Neural progenitor cell (in vitro differentiated cells): ENCODE measurements around the gene GRIK3. TPM values are rescaled to one million over a fixed set of nuclear protein-coding genes. Genes with fewer than 3 reads are reported as not detected.
A peak's percentile ranks its signal among the peaks of the same experiment; 100 is the strongest.

Source experiments
- DNase-seq: peaks from one replicate; pipeline ENCODE4 v3.0.0-alpha.2; 2016; ENCODE audit warnings: low spot score
- H2AFZ ChIP-seq: fragments of 200-600 bp; sonication (generic); replicated peaks from 2 replicates; pipeline ENCODE4 v1.6.1; 2016; ENCODE audit warnings: antibody characterized with exemption
- H3F3A ChIP-seq: fragments of 200-600 bp; sonication (generic); 2 replicates; pipeline ENCODE4 v1.6.1; 2016; ENCODE audit warnings: antibody characterized with exemption, low read depth
- H3K27ac ChIP-seq: fragments of 200-600 bp; sonication (generic); 2 replicates; pipeline ENCODE4 v1.5.1; 2016; ENCODE audit warnings: mild to moderate bottlenecking
- H3K27me3 ChIP-seq: fragments of 200-600 bp; sonication (generic); 2 replicates; pipeline ENCODE4 v1.6.1; 2016; ENCODE audit warnings: mild to moderate bottlenecking, moderate library complexity
- H3K36me3 ChIP-seq: fragments of 200-600 bp; sonication (generic); 2 replicates; pipeline ENCODE4 v1.5.1; 2016
- H3K4me1 ChIP-seq: fragments of 200-600 bp; sonication (generic); 2 replicates; pipeline ENCODE4 v1.6.1; 2016; ENCODE audit warnings: mixed run types
- H3K4me2 ChIP-seq: fragments of 200-600 bp; sonication (generic); 2 replicates; pipeline ENCODE4 v1.6.1; 2016
- H3K4me3 ChIP-seq: fragments of 200-600 bp; sonication (generic); 2 replicates; pipeline ENCODE4 v1.5.1; 2016
- H3K79me2 ChIP-seq: fragments of 200-600 bp; sonication (generic); 2 replicates; pipeline ENCODE4 v1.6.1; 2016; ENCODE audit warnings: low read depth
- H3K9ac ChIP-seq: fragments of 200-600 bp; sonication (generic); 2 replicates; pipeline ENCODE4 v1.6.1; 2016
- H3K9me3 ChIP-seq: fragments of 200-600 bp; sonication (generic); 2 replicates; pipeline ENCODE4 v1.5.1; 2016; ENCODE audit warnings: low read depth
- H4K20me1 ChIP-seq: fragments of 200-600 bp; sonication (generic); 2 replicates; pipeline ENCODE4 v1.6.1; 2016; ENCODE audit warnings: low read depth
- H3K27ac Mint-ChIP-seq: 3 replicates; pipeline ENCODE4 v1.8.0; 2021; ENCODE audit warnings: mixed read lengths
- H3K27me3 Mint-ChIP-seq: 2 replicates; pipeline ENCODE4 v1.8.0; 2022; ENCODE audit warnings: low read depth, mild to moderate bottlenecking, inconsistent platforms, moderate library complexity, mixed read lengths; ENCODE audit not compliant: insufficient read depth
- H3K36me3 Mint-ChIP-seq: 3 replicates; pipeline ENCODE4 v1.8.0; 2021; ENCODE audit warnings: mixed read lengths
- H3K4me1 Mint-ChIP-seq: 3 replicates; pipeline ENCODE4 v1.8.0; 2021; ENCODE audit warnings: mixed read lengths
- H3K4me3 Mint-ChIP-seq: 3 replicates; pipeline ENCODE4 v1.8.0; 2021; ENCODE audit warnings: mild to moderate bottlenecking, moderate library complexity, mixed read lengths
- H3K9me3 Mint-ChIP-seq: 3 replicates; pipeline ENCODE4 v1.8.0; 2020; ENCODE audit warnings: mixed read lengths
- CTCF ChIP-seq: fragments of 200-600 bp; sonication (generic); IDR thresholded peaks from 2 replicates; pipeline ENCODE4 v1.5.1; 2017; ENCODE audit warnings: antibody characterized with exemption, mild to moderate bottlenecking
- EZH2 ChIP-seq: fragments of 200-600 bp; sonication (generic); IDR thresholded peaks from 2 replicates; pipeline ENCODE4 v1.6.1; 2017; ENCODE audit warnings: antibody characterized with exemption, mild to moderate bottlenecking, moderate library complexity
- EZH2phosphoT487 ChIP-seq: fragments of 200-600 bp; sonication (generic); IDR thresholded peaks from 2 replicates; pipeline ENCODE4 v1.6.1; 2017; ENCODE audit warnings: antibody characterized with exemption
- total RNA-seq: library from RNA; depleted of rRNA; stranded (reverse); fragments of >200 nt; gene quantifications from 2 replicates; pipeline ENCODE4 v1.2.3, GENCODE V29; 2015; ENCODE audit warnings: low replicate concordance

Gene GRIK3
- total RNA-seq, 1 donor from 2014 or later, result 1.7 TPM

- Mint-ChIP-seq H3K27ac (no peak overlapping the region), H3K9me3 (no peaks in the 10 kb centered on the region), H3K36me3 (no peaks in the 10 kb centered on the region), H3K27me3 (peaks cover 6% of the 10 kb centered on the region), H3K4me3 (no peak overlapping the region), H3K4me1 (peaks cover 44% of the 10 kb centered on the region)
- no peak overlapping the region for H2AFZ ChIP-seq
- DNase-seq, result no peak
- no peaks in the 10 kb centered on the region for H4K20me1 ChIP-seq
- H3K27me3 ChIP-seq, result no peaks in the 10 kb centered on the region
- TF ChIP-seq EZH2 (no peak), EZH2phosphoT487 (no peak), CTCF (no peak)
- H3F3A ChIP-seq, result peaks cover 18% of the 10 kb centered on the region
- no peaks in the 10 kb centered on the region for H3K9me3 ChIP-seq
- H3K4me1 ChIP-seq, result peaks cover 55% of the 10 kb centered on the region
- H3K79me2 ChIP-seq, result no peaks in the 10 kb centered on the region
- H3K4me2 ChIP-seq, result no peak overlapping the region
- no peaks in the 10 kb centered on the region for H3K36me3 ChIP-seq
- no peak overlapping the region for H3K27ac ChIP-seq
- H3K9ac ChIP-seq, result no peak overlapping the region
- H3K4me3 ChIP-seq, result no peak overlapping the region
Measured at GRCh38 chr1:37073152-37073853, 39.0 kb upstream of the GRIK3 start.

- Histone ChIP-seq H3K4me1 (peaks cover 57% of the 10 kb centered on the region), H3F3A (peaks cover 18% of the 10 kb centered on the region), H4K20me1 (no peaks in the 10 kb centered on the region), H3K27ac (no peak overlapping the region), H3K4me3 (no peak overlapping the region), H3K79me2 (no peaks in the 10 kb centered on the region), H3K9me3 (no peaks in the 10 kb centered on the region), H3K4me2 (no peak overlapping the region), H3K36me3 (no peaks in the 10 kb centered on the region), H3K27me3 (no peaks in the 10 kb centered on the region), H2AFZ (no peak overlapping the region), H3K9ac (no peak overlapping the region)
- DNase-seq, result no peak
- Mint-ChIP-seq H3K27me3 (peaks cover 13% of the 10 kb centered on the region), H3K4me1 (peaks cover 46% of the 10 kb centered on the region), H3K36me3 (no peaks in the 10 kb centered on the region), H3K9me3 (no peaks in the 10 kb centered on the region), H3K27ac (no peak overlapping the region), H3K4me3 (no peak overlapping the region)
- TF ChIP-seq CTCF, result no peak
- TF ChIP-seq EZH2, result no peak
- TF ChIP-seq EZH2phosphoT487, result no peak
Measured at GRCh38 chr1:37071829-37072228, 37.5 kb upstream of the GRIK3 start.

- H3F3A ChIP-seq, result peaks cover 18% of the 10 kb centered on the region
- no peaks in the 10 kb centered on the region for H3K36me3 ChIP-seq
- peaks cover 46% of the 10 kb centered on the region for H3K4me1 Mint-ChIP-seq
- H2AFZ ChIP-seq, result no peak overlapping the region
- H3K27me3 ChIP-seq, result no peaks in the 10 kb centered on the region
- peak; percentile 62 for TF ChIP-seq EZH2phosphoT487
- TF ChIP-seq EZH2, result no peak
- no peak overlapping the region for H3K27ac Mint-ChIP-seq
- no peaks in the 10 kb centered on the region for H3K9me3 Mint-ChIP-seq
- H3K4me2 ChIP-seq, result peak overlapping the region; percentile 53
- H3K79me2 ChIP-seq, result no peaks in the 10 kb centered on the region
- H3K27me3 Mint-ChIP-seq, result peaks cover 13% of the 10 kb centered on the region
- no peak overlapping the region for H3K9ac ChIP-seq
- H3K9me3 ChIP-seq, result no peaks in the 10 kb centered on the region
- H3K4me3 Mint-ChIP-seq, result no peak overlapping the region
- H3K4me3 ChIP-seq, result no peak overlapping the region
- H3K4me1 ChIP-seq, result peaks cover 51% of the 10 kb centered on the region
- peak overlapping the region; percentile 47 for H3K27ac ChIP-seq
- peak; percentile 86 for DNase-seq
- H4K20me1 ChIP-seq, result no peaks in the 10 kb centered on the region
- no peaks in the 10 kb centered on the region for H3K36me3 Mint-ChIP-seq
Measured at GRCh38 chr1:37070126-37070525, 35.8 kb upstream of the GRIK3 start.

- H3K9ac ChIP-seq, result no peak overlapping the region
- no peak overlapping the region for H3K4me3 ChIP-seq
- H3K9me3 Mint-ChIP-seq, result no peaks in the 10 kb centered on the region
- no peak for DNase-seq
- no peaks in the 10 kb centered on the region for H3K9me3 ChIP-seq
- H3K79me2 ChIP-seq, result no peaks in the 10 kb centered on the region
- TF ChIP-seq EZH2phosphoT487, result no peak
- TF ChIP-seq EZH2, result no peak
- TF ChIP-seq CTCF, result no peak
- H3K4me2 ChIP-seq, result peak overlapping the region; percentile 53
- peaks cover 46% of the 10 kb centered on the region for H3K4me1 Mint-ChIP-seq
- H3K27ac Mint-ChIP-seq, result no peak overlapping the region
- peaks cover 18% of the 10 kb centered on the region for H3F3A ChIP-seq
- no peaks in the 10 kb centered on the region for H3K36me3 Mint-ChIP-seq
- H3K27ac ChIP-seq, result no peak overlapping the region
- peak overlapping the region; percentile 17 for H3K4me3 Mint-ChIP-seq
- no peaks in the 10 kb centered on the region for H3K36me3 ChIP-seq
- peaks cover 15% of the 10 kb centered on the region for H3K27me3 Mint-ChIP-seq
- peaks cover 51% of the 10 kb centered on the region for H3K4me1 ChIP-seq
- no peaks in the 10 kb centered on the region for H4K20me1 ChIP-seq
- H2AFZ ChIP-seq, result no peak overlapping the region
- H3K27me3 ChIP-seq, result no peaks in the 10 kb centered on the region
Measured at GRCh38 chr1:37069406-37069805, 35.1 kb upstream of the GRIK3 start.
